Hepatocyte (in vitro differentiated cells): ENCODE results near the gene HSPB9. TPM values are rescaled to one million over a fixed set of nuclear protein-coding genes. Genes with fewer than 3 reads are reported as not detected.

Experiments used
- DNase-seq: peaks from one replicate; pipeline ENCODE4 v3.0.0-alpha.2; 2016; ENCODE audit warnings: low spot score
- H2AFZ ChIP-seq: fragments of 200-600 bp; sonication (generic); 2 replicates; pipeline ENCODE4 v1.6.0; 2016; ENCODE audit warnings: antibody characterized with exemption, mild to moderate bottlenecking
- H3K27ac ChIP-seq: fragments of 200-600 bp; sonication (generic); 2 replicates; pipeline ENCODE4 v1.5.1; 2016; ENCODE audit warnings: mild to moderate bottlenecking
- H3K27me3 ChIP-seq: fragments of 200-600 bp; sonication (generic); 2 replicates; pipeline ENCODE4 v1.6.1; 2016
- H3K36me3 ChIP-seq: fragments of 200-600 bp; sonication (generic); replicated peaks from 2 replicates; pipeline ENCODE4 v1.5.1; 2016; ENCODE audit warnings: low read depth; ENCODE audit not compliant: insufficient read depth
- H3K4me1 ChIP-seq: fragments of 200-600 bp; sonication (generic); 2 replicates; pipeline ENCODE4 v1.5.1; 2016; ENCODE audit warnings: mild to moderate bottlenecking, moderate library complexity; ENCODE audit not compliant: insufficient read depth
- H3K4me2 ChIP-seq: fragments of 200-600 bp; sonication (generic); 2 replicates; pipeline ENCODE4 v1.6.0; 2016
- H3K4me3 ChIP-seq: fragments of 200-600 bp; sonication (generic); 2 replicates; pipeline ENCODE4 v1.5.1; 2016; ENCODE audit warnings: mild to moderate bottlenecking
- H3K79me2 ChIP-seq: fragments of 200-600 bp; sonication (generic); 2 replicates; pipeline ENCODE4 v1.6.0; 2017; ENCODE audit warnings: mild to moderate bottlenecking
- H3K9me2 ChIP-seq: fragments of 200-600 bp; sonication (generic); replicated peaks from 2 replicates; pipeline ENCODE4 v1.6.0; 2017; ENCODE audit warnings: mild to moderate bottlenecking; ENCODE audit not compliant: insufficient read depth
- H3K9me3 ChIP-seq: fragments of 200-600 bp; sonication (generic); 2 replicates; pipeline ENCODE4 v1.5.1; 2016; ENCODE audit warnings: low read depth, mild to moderate bottlenecking
- H4K20me1 ChIP-seq: fragments of 200-600 bp; sonication (generic); 2 replicates; pipeline ENCODE4 v1.6.0; 2016; ENCODE audit warnings: mild to moderate bottlenecking; ENCODE audit not compliant: insufficient read depth, poor library complexity, severe bottlenecking
- EZH2 ChIP-seq: fragments of 200-600 bp; sonication (generic); IDR thresholded peaks from 2 replicates; pipeline ENCODE4 v1.6.1; 2016; ENCODE audit warnings: antibody characterized with exemption, mild to moderate bottlenecking, borderline replicate concordance
- EZH2phosphoT487 ChIP-seq: fragments of 200-600 bp; sonication (generic); IDR thresholded peaks from one replicate; pipeline ENCODE4 v1.6.1; 2018; ENCODE audit warnings: antibody characterized with exemption, mild to moderate bottlenecking, low read depth, moderate library complexity; ENCODE audit not compliant: unreplicated experiment, severe bottlenecking
- WGBS: methylation state at CpG from one replicate; pipeline ENCODE4 v1.1.6; 2016; ENCODE audit warnings: low lambda C conversion rate; ENCODE audit errors: missing lambda C conversion rate; 5-methylcytosine and 5-hydroxymethylcytosine counted together
- polyA plus RNA-seq: library from polyadenylated mRNA; unstranded; fragments of >200 nt; fragmentation: Nextera tagmentation; extraction: Ambion mirVana; gene quantifications from 2 replicates; pipeline ENCODE4 v1.2.1, GENCODE V29; 2016
- total RNA-seq: library from RNA; depleted of rRNA; stranded (reverse); fragments of >200 nt; gene quantifications from 2 replicates; pipeline ENCODE4 v1.2.3, GENCODE V29; 2014
- TF ChIP-seq, protein P1 (sequence below): fragments of 200-600 bp; sonication (generic); IDR thresholded peaks from 2 replicates; pipeline ENCODE4 v1.5.1; 2016; ENCODE audit warnings: antibody characterized with exemption, mild to moderate bottlenecking; ENCODE audit not compliant: poor library complexity

HSPB9 gene
- total and polyA plus RNA-seq, 2 experiments from 2014 or later, result 0.34 TPM; not detected in 1

DNA sequence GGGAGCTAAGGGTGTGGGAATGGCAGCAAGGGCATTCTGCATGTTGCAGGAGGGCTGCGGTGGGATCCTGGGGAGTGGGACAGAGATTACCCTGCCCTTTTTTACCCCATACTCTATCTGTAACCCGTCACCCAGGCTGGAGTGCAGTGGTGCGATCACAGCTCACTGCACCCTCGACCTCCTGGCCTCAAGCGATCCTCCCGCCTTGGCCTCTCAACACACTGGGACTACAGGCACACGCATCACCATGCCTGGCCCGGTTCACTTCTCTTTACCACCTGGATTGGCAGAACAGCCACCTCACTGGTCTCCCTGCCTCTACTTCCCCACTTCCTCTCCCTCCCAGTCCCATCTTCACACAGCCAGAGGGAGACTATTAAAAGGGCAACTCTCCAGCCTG is 33.9 kb upstream of the HSPB9 start:
- Histone ChIP-seq H3K27me3 (no peaks in the 10 kb centered on the region), H3K36me3 (no peaks in the 10 kb centered on the region), H3K4me2 (no peak overlapping the region), H3K4me1 (peaks cover 3% of the 10 kb centered on the region), H3K4me3 (no peak overlapping the region), H2AFZ (no peak overlapping the region), H3K9me2 (no peaks in the 10 kb centered on the region), H3K9me3 (no peaks in the 10 kb centered on the region), H3K79me2 (no peaks in the 10 kb centered on the region), H4K20me1 (no peaks in the 10 kb centered on the region), H3K27ac (no peak overlapping the region)
- TF ChIP-seq EZH2 (no peak), EZH2phosphoT487 (no peak)
- TF ChIP-seq, protein P1, sequence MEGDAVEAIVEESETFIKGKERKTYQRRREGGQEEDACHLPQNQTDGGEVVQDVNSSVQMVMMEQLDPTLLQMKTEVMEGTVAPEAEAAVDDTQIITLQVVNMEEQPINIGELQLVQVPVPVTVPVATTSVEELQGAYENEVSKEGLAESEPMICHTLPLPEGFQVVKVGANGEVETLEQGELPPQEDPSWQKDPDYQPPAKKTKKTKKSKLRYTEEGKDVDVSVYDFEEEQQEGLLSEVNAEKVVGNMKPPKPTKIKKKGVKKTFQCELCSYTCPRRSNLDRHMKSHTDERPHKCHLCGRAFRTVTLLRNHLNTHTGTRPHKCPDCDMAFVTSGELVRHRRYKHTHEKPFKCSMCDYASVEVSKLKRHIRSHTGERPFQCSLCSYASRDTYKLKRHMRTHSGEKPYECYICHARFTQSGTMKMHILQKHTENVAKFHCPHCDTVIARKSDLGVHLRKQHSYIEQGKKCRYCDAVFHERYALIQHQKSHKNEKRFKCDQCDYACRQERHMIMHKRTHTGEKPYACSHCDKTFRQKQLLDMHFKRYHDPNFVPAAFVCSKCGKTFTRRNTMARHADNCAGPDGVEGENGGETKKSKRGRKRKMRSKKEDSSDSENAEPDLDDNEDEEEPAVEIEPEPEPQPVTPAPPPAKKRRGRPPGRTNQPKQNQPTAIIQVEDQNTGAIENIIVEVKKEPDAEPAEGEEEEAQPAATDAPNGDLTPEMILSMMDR, result no peak
- no peak for DNase-seq
- WGBS, result 92% methylated on average over 8 of the region's 8 CpGs

DNA sequence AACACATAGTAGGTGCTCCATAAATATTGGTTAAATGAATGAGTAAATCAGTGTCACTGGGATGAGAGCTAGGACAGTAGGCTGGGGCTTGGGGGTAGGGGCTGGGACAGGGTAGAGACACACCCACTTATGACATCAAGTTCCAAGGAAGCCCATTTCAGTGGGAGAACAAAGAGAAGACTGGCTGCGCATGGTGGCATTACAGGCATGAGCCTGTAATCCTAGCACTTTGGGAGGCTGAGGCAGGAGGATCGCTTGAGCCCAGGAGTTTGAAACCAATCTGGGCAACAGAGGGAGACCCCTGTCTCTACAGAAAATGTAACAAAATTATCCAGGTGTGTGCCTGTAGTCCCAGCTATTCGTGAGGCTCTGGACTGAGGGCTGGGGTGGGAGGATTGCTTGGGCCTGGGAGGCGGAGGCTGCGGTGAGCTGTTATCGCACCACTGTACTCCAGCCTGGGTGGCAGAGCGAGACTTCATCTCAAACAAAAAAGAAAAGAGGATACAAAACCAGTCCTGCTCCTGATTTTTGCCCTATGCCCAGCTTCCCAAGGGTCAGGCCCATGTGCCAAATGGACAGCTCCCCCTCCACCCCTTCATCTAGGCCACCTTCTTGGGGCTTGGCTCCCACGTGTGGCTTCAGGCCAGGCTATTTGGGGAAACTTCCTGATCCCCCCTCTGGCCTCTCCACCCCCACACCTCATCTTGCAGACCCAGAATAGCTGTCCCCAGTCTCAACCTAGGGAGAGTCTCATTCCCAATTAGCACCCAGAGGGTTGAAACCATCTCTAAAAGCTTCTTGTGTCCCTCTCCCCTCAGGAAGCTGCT is 31.4 kb upstream of the HSPB9 start:
- Histone ChIP-seq H3K36me3 (no peaks in the 10 kb centered on the region), H3K79me2 (no peaks in the 10 kb centered on the region), H2AFZ (no peak overlapping the region), H3K4me3 (no peak overlapping the region), H3K4me2 (no peak overlapping the region), H3K27me3 (peaks cover 3% of the 10 kb centered on the region), H4K20me1 (no peaks in the 10 kb centered on the region), H3K4me1 (peaks cover 3% of the 10 kb centered on the region), H3K27ac (no peak overlapping the region), H3K9me2 (no peaks in the 10 kb centered on the region), H3K9me3 (no peaks in the 10 kb centered on the region)
- TF ChIP-seq EZH2phosphoT487, result no peak
- TF ChIP-seq, protein P1, result no peak
- no peak for TF ChIP-seq EZH2
- no peak for DNase-seq
- 88% methylated on average over 8 of the region's 8 CpGs for WGBS

DNA sequence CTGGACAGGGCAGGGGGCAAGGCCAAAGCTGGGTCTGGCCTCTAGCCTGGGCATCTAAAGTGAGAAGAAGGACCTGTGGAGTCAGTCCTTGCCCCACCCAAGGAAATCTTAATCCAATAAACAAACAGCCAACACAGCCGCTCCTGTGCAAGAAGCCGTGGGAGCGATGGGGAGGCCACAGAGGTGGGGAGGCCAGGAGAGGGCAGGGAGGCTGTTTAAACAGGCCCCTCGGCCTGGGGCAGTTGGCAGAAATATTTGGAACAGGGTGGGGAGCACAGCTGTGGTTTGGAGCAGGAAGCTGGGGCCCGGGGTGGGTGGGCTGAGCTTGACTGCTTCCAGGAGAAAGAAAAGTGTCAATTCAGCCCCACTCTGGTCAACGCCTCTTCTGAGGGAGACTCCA is 29.7 kb upstream of the HSPB9 start:
- H3K4me1 ChIP-seq, result peaks cover under 1% of the 10 kb centered on the region
- H3K36me3 ChIP-seq, result no peaks in the 10 kb centered on the region
- H3K79me2 ChIP-seq, result no peaks in the 10 kb centered on the region
- H3K27ac ChIP-seq, result no peak overlapping the region
- H3K4me2 ChIP-seq, result no peak overlapping the region
- H2AFZ ChIP-seq, result no peak overlapping the region
- no peaks in the 10 kb centered on the region for H3K9me3 ChIP-seq
- no peak overlapping the region for H3K4me3 ChIP-seq
- no peaks in the 10 kb centered on the region for H3K9me2 ChIP-seq
- H3K27me3 ChIP-seq, result peaks cover 20% of the 10 kb centered on the region
- H4K20me1 ChIP-seq, result no peaks in the 10 kb centered on the region
- no peak for DNase-seq
- 77% methylated on average over 5 of the region's 6 CpGs for WGBS
- TF ChIP-seq, protein P1, result no peak
- TF ChIP-seq EZH2 (no peak), EZH2phosphoT487 (no peak)
